Measurements from ENCODE around the gene FOXA1. TPM values are rescaled to one million over a fixed set of nuclear protein-coding genes. Genes with fewer than 3 reads are reported as not detected.
"Not testable (repeated sequence)": the region's sequence is repeated elsewhere in the genome, so short reads cannot be mapped to it uniquely, and the experiment has no call there.

Gene FOXA1
- total RNA-seq, 4 donors from 2014 or later = 5.1 TPM; not detected in 3

DNA sequence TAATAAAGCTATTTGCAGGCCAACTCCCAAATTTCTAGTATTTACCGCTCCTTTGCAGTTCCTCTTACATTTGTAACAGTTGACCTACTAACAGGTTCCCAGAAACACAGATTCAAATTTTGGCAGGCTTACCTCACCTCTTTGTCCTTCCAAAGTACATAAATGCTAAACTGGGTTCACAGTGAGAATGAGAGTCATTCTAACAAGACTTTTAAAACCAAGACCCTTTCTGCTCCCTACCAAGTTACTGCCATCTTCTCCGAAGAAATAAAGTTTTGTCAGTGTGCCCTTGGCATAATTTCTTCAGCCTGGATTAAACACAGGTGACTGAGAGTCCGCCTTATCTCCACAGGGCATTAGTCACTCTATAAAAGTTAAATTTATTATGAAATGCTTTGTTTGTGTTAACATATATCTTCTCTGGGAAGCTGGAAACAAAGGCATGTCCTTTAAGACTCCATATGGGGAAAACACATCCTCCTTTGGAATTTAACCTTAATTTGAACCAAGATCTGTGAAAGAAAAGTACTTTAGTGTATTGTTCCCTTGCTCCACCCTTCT lies 28.2 kb downstream of the FOXA1 start:
- Histone ChIP-seq H3K4me3 (no peak overlapping the region), H3K4me1 (no peaks in the 10 kb centered on the region), H3K9me3 (no peaks in the 10 kb centered on the region), H3K27ac (no peak overlapping the region), H3K36me3 (no peaks in the 10 kb centered on the region), H3K27me3 (no peaks in the 10 kb centered on the region)
- ATAC-seq = no peak
- TF ChIP-seq POLR2A (IDR thresholded peaks at IDR 0.05) (no peak), EP300 (IDR thresholded peaks at IDR 0.05) (no peak), POLR2AphosphoS5 (IDR thresholded peaks at IDR 0.05) (no peak)
- TF ChIP-seq, protein P1, sequence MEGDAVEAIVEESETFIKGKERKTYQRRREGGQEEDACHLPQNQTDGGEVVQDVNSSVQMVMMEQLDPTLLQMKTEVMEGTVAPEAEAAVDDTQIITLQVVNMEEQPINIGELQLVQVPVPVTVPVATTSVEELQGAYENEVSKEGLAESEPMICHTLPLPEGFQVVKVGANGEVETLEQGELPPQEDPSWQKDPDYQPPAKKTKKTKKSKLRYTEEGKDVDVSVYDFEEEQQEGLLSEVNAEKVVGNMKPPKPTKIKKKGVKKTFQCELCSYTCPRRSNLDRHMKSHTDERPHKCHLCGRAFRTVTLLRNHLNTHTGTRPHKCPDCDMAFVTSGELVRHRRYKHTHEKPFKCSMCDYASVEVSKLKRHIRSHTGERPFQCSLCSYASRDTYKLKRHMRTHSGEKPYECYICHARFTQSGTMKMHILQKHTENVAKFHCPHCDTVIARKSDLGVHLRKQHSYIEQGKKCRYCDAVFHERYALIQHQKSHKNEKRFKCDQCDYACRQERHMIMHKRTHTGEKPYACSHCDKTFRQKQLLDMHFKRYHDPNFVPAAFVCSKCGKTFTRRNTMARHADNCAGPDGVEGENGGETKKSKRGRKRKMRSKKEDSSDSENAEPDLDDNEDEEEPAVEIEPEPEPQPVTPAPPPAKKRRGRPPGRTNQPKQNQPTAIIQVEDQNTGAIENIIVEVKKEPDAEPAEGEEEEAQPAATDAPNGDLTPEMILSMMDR (IDR thresholded peaks at IDR 0.05) = no peak
- 20 to 39% methylated on average over 3 of the region's 3 CpGs for WGBS, 2 donors (ENCODE audit: low coverage in 1 of 2)

DNA sequence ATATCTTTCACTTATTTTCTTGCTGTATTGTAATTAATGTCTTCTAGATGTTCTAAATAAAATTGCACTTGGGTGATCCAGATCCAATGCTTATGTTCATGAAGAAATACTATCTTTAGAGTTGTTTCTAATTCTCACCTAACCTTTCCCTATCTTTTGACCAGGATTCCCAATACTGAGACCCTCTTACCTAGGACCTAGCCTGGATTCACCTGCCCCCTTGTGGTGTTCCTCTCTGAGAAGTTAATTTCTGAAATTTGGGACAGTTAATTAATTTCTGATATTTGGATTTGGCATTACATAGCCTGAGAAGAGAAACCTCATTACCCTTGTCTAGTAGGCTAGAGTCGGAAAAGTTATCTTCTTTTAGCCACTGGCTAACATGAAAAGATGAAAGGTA lies 29.5 kb downstream of the FOXA1 start:
- H3K4me1 ChIP-seq = no peaks in the 10 kb centered on the region
- no peak overlapping the region for H3K27ac ChIP-seq
- no peak for ATAC-seq
- WGBS, 2 donors (ENCODE audit: low coverage in 1 of 2) = 71% methylated on average over 1 of the region's 1 CpG; no CpG with 5 or more reads in 1 of the 2 donors
- TF ChIP-seq POLR2AphosphoS5 (IDR thresholded peaks at IDR 0.05) (no peak), EP300 (IDR thresholded peaks at IDR 0.05) (no peak), POLR2A (IDR thresholded peaks at IDR 0.05) (no peak)
- TF ChIP-seq, protein P1 (IDR thresholded peaks at IDR 0.05) = no peak
- H3K36me3 ChIP-seq = no peaks in the 10 kb centered on the region
- no peaks in the 10 kb centered on the region for H3K9me3 ChIP-seq
- H3K4me3 ChIP-seq = no peak overlapping the region
- no peaks in the 10 kb centered on the region for H3K27me3 ChIP-seq

DNA sequence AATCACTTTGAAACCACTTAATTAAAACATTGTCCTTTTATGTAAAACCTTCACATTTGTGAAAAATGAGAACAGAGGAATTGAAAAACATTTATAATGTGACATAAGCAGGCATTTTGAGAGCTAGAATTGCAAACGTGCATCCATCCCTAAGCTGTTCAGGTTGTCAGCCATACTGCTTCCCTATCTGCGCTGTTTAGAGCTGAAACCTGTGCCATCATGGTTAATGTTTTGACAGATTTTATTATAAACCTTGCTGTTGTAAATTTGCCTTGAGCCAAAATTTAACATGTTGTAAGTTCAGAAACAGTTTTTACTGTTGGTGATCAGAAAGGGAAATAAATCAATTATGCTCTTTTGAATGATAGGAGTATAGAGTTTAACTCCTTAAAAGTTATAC lies 31.9 kb downstream of the FOXA1 start:
- TF ChIP-seq POLR2AphosphoS5 (IDR thresholded peaks at IDR 0.05) = no peak
- TF ChIP-seq EP300 (IDR thresholded peaks at IDR 0.05) = no peak
- TF ChIP-seq POLR2A (IDR thresholded peaks at IDR 0.05) = no peak
- TF ChIP-seq, protein P1 (IDR thresholded peaks at IDR 0.05) = no peak
- WGBS, 2 donors (ENCODE audit: low coverage in 1 of 2) = 74 to 77% methylated on average over 2 of the region's 2 CpGs

DNA sequence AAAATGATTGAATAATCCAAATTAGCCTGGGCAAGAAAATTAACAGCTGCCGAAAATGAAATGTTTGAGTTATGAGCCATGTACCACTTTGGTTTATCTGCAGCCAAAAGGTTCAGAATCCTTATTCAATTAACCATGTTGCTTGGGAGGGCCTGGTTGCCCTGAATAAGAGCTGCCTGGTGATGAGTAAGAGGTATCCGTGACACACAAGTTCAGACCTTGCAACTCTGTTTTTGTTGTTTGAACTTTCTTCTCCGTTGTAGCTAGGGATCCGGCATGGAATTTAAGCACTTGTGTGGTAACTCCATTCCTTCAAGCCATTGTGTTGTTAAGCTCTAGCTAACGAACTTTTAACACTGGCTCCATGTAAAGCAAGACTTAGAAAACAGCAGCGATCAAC lies 35.7 kb downstream of the FOXA1 start:
- Histone ChIP-seq H3K27me3 (no peaks in the 10 kb centered on the region), H3K9me3 (no peaks in the 10 kb centered on the region), H3K27ac (no peak overlapping the region), H3K4me1 (no peaks in the 10 kb centered on the region), H3K4me3 (no peak overlapping the region), H3K36me3 (no peaks in the 10 kb centered on the region)
- WGBS, 2 donors (ENCODE audit: low coverage in 1 of 2) = 83 to 84% methylated on average over 5 to 6 of the region's 6 CpGs
- ATAC-seq = no peak
- TF ChIP-seq, protein P1 (IDR thresholded peaks at IDR 0.05) = no peak
- TF ChIP-seq POLR2A (IDR thresholded peaks at IDR 0.05) (no peak), POLR2AphosphoS5 (IDR thresholded peaks at IDR 0.05) (no peak), EP300 (IDR thresholded peaks at IDR 0.05) (no peak)

More for the DNA sequence above, 31.9 kb downstream of the FOXA1 start:
- Histone ChIP-seq H3K4me1 (no peaks in the 10 kb centered on the region), H3K4me3 (no peak overlapping the region), H3K27ac (no peak overlapping the region), H3K27me3 (no peaks in the 10 kb centered on the region), H3K36me3 (no peaks in the 10 kb centered on the region), H3K9me3 (no peaks in the 10 kb centered on the region)
- ATAC-seq = no peak

DNA sequence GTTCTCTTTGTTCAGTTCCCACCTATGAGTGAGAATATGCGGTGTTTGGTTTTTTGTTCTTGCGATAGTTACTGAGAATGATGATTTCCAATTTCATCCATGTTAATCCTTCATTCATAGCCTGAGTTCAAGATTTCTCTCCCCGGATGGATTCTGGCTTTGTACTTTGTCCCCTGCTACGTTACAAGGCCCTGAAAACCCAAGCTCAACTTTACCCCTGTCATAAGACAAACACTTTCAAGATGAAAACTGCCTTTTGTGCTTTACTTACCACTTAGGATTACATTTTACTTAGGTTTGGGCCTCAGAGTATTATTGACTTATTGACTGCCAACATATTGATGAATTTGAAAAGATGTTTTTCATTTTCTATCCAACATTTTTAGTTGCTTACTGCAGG lies 36.3 kb downstream of the FOXA1 start:
- H3K27me3 ChIP-seq = no peaks in the 10 kb centered on the region
- H3K4me1 ChIP-seq = no peaks in the 10 kb centered on the region
- H3K9me3 ChIP-seq = no peaks in the 10 kb centered on the region
- H3K27ac ChIP-seq = no peak overlapping the region
- ATAC-seq = no peak
- H3K36me3 ChIP-seq = no peaks in the 10 kb centered on the region
- no peak overlapping the region for H3K4me3 ChIP-seq
- 96% methylated on average over 4 of the region's 4 CpGs; no CpG with 5 or more reads in 1 of the 2 donors for WGBS, 2 donors (ENCODE audit: low coverage in 1 of 2)
- TF ChIP-seq POLR2A (IDR thresholded peaks at IDR 0.05) (no peak), POLR2AphosphoS5 (IDR thresholded peaks at IDR 0.05) (no peak), EP300 (IDR thresholded peaks at IDR 0.05) (no peak)
- TF ChIP-seq, protein P1 (IDR thresholded peaks at IDR 0.05) = no peak

DNA sequence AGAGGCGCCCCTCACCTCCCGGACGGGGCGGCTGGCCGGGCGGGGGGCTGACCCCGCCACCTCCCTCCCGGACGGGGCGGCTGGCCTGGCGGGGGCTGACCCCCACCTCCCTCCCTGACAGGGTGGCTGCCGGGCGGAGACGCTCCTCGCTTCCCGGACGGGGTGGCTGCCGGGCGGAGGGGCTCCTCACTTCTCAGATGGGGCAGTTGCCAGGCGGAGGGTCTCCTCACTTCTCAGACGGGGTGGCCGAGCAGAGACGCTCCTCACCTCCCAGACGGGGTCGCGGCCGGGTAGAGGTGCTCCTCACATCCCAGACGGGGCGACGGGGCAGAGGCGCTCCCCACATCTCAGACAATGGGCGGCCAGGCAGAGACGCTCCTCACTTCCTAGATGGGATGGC lies 39.5 kb downstream of the FOXA1 start:
- not testable (repeated sequence) for H3K4me3 ChIP-seq, ATAC-seq, H3K9me3 ChIP-seq, H3K27me3 ChIP-seq, H3K4me1 ChIP-seq, H3K36me3 ChIP-seq, H3K27ac ChIP-seq
- no CpG with 5 or more reads among the region's 33 CpGs for WGBS, 2 donors (ENCODE audit: low coverage in 1 of 2)

Data from gastroesophageal sphincter (tissue), 4 donors.